Measurements from ENCODE around the gene RBM23.

Gene RBM23

GRCh38 chr14:22871224-22872032, 47.5 kb downstream of the RBM23 start, which contains the start of gene LRP10:
Gene LRP10 (plus strand): TSS chr14:22871740. CDS start chr14:22872304, 564 bp downstream.
- peak; percentile 32 for TF ChIP-seq FOXP2 (optimal IDR thresholded peaks at IDR 0.05; ENCODE audit: borderline replicate concordance, extremely low read depth, extremely low read length, insufficient read depth)
- TF ChIP-seq TAF1 (IDR thresholded peaks at IDR 0.05; ENCODE audit: borderline replicate concordance, insufficient read depth, low read length): no peak
- TF ChIP-seq POLR2AphosphoS5 (IDR thresholded peaks at IDR 0.05; ENCODE audit: low read depth, low read length): 0 out of 2 replicates have a peak, but pooled peaks have one; percentile 19

DNA sequence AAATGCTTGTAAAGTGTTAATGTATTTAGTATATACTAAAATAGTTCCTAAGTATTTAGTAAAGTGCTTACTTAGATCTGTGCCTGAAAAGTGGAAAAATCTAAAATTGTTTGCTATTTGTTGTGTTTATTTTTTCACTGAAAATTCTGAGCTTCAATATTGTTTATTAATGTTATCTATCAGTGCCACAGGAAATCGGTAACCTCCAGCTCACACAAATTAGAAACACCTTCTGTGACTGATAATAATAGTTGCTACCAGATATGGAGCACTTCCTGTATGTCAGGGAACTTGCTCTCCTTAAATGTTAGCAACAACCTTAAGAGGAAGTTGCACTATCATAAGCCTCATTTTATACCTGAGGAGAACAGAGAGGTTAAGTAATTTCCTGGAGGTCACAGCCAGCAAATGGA, 48.1 kb downstream of the RBM23 start:
- no peak for TF ChIP-seq REST (IDR thresholded peaks at IDR 0.05; ENCODE audit: insufficient read depth in 1 of 2, low read depth in 2 of 2, low read length in 2 of 2)
- peak; percentile 11; the same call in 1 of the 2 replicates for TF ChIP-seq SIN3A (IDR thresholded peaks at IDR 0.05; ENCODE audit: borderline replicate concordance, insufficient read depth, low read length)
- TF ChIP-seq TAF1 (IDR thresholded peaks at IDR 0.05; ENCODE audit: borderline replicate concordance, insufficient read depth, low read length): no peak
- TF ChIP-seq FOXP2 (optimal IDR thresholded peaks at IDR 0.05; ENCODE audit: borderline replicate concordance, extremely low read depth, extremely low read length, insufficient read depth): no peak

DNA sequence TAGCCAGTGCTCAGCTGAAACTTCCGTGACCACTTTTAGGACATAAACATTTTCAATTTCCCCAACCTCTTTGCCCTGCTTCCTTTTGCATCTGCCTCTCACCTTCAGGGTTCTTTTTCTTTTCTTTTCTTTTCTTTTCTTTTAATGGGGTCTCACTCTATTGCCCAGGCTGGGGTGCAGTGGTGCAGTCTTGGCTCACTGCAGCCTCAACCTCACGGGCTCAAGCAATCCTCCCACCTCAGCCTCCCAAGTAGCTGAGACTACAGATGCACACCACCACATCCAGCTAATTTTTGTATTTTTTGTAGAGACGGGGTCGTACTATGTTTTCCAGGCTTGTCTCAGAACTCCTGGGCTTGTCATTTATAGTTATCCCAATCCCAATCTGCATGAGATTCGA, 52.1 kb downstream of the RBM23 start:
- TF ChIP-seq POLR2AphosphoS5 (IDR thresholded peaks at IDR 0.05; ENCODE audit: low read depth, low read length): no peak
- no peak for TF ChIP-seq SIN3A (IDR thresholded peaks at IDR 0.05; ENCODE audit: borderline replicate concordance, insufficient read depth, low read length)
- TF ChIP-seq TAF1 (IDR thresholded peaks at IDR 0.05; ENCODE audit: borderline replicate concordance, insufficient read depth, low read length): no peak
- TF ChIP-seq FOXP2 (optimal IDR thresholded peaks at IDR 0.05; ENCODE audit: borderline replicate concordance, extremely low read depth, extremely low read length, insufficient read depth): no peak
- TF ChIP-seq REST (IDR thresholded peaks at IDR 0.05; ENCODE audit: insufficient read depth in 1 of 2, low read depth in 2 of 2, low read length in 2 of 2): no peak

GRCh38 chr14:22865424-22866405, 53.2 kb downstream of the RBM23 start:
- TF ChIP-seq TAF1 (IDR thresholded peaks at IDR 0.05; ENCODE audit: borderline replicate concordance, insufficient read depth, low read length): no peak
- no peak for TF ChIP-seq SIN3A (IDR thresholded peaks at IDR 0.05; ENCODE audit: borderline replicate concordance, insufficient read depth, low read length)
- TF ChIP-seq POLR2AphosphoS5 (IDR thresholded peaks at IDR 0.05; ENCODE audit: low read depth, low read length): no peak
- TF ChIP-seq FOXP2 (optimal IDR thresholded peaks at IDR 0.05; ENCODE audit: borderline replicate concordance, extremely low read depth, extremely low read length, insufficient read depth): no peak
- no peak for TF ChIP-seq REST (IDR thresholded peaks at IDR 0.05; ENCODE audit: insufficient read depth in 1 of 2, low read depth in 2 of 2, low read length in 2 of 2)

GRCh38 chr14:22864979-22865378, 54.0 kb downstream of the RBM23 start:
- TF ChIP-seq TAF1 (IDR thresholded peaks at IDR 0.05; ENCODE audit: borderline replicate concordance, insufficient read depth, low read length): no peak
- TF ChIP-seq POLR2AphosphoS5 (IDR thresholded peaks at IDR 0.05; ENCODE audit: low read depth, low read length): no peak
- no peak for TF ChIP-seq SIN3A (IDR thresholded peaks at IDR 0.05; ENCODE audit: borderline replicate concordance, insufficient read depth, low read length)
- no peak for TF ChIP-seq FOXP2 (optimal IDR thresholded peaks at IDR 0.05; ENCODE audit: borderline replicate concordance, extremely low read depth, extremely low read length, insufficient read depth)
- TF ChIP-seq REST (IDR thresholded peaks at IDR 0.05; ENCODE audit: insufficient read depth in 1 of 2, low read depth in 2 of 2, low read length in 2 of 2): no peak

Data from PFSK-1 (cell line).